Stomach (tissue), 9 donors: ENCODE results near the gene TENM4. TPM values are rescaled to one million over a fixed set of nuclear protein-coding genes. Genes with fewer than 3 reads are reported as not detected.

Source experiments
- DNase-seq, 2 donors: peaks; one replicate each; pipeline versions ENCODE4 v3.0.0 to v3.0.0-alpha.2; 2013 to 2019
- H3K27ac ChIP-seq, 5 donors: fragments of 200-600 bp in 4 of 5; sonication (generic) in 4 of 5; one replicate each; pipeline ENCODE4 v1.5.1; 2013 to 2019; ENCODE audit warnings: mild to moderate bottlenecking in 1 of 5, moderate library complexity in 1 of 5
- H3K27me3 ChIP-seq, 3 donors: fragments of 200-600 bp; sonication (generic); one replicate each; pipeline ENCODE4 v1.5.1; 2017 to 2019; ENCODE audit warnings: mixed run types in 1 of 3
- H3K36me3 ChIP-seq, 4 donors: fragments of 200-600 bp; sonication (generic); 1 replicate in 3 of 4; 2 replicates in 1 of 4; pipeline ENCODE4 v1.5.1; 2016 to 2019
- H3K4me1 ChIP-seq, 4 donors: fragments of 200-600 bp; sonication (generic); one replicate each; pipeline ENCODE4 v1.5.1; 2016 to 2019
- H3K4me3 ChIP-seq, 4 donors: fragments of 200-600 bp; sonication (generic) in 3 of 4; one replicate each; pipeline ENCODE4 v1.5.1; 2016 to 2019; ENCODE audit warnings: mild to moderate bottlenecking in 1 of 4
- H3K9me3 ChIP-seq, 4 donors: fragments of 200-600 bp; sonication (generic); one replicate each; pipeline ENCODE4 v1.5.1; 2016 to 2019
- CTCF ChIP-seq, 7 experiments: fragments of 450-650 bp in 4 of 7; fragments of 200-600 bp in 3 of 7; sonication (generic) in 3 of 7; IDR thresholded peaks; one replicate each; pipeline ENCODE4 v1.5.1; 2016 to 2019; ENCODE audit warnings: antibody characterized with exemption in 7 of 7, control low read depth in 2 of 7, mild to moderate bottlenecking in 1 of 7
- EP300 ChIP-seq: sonication (generic); formaldehyde crosslinking; IDR thresholded peaks from one replicate; pipeline ENCODE4 v1.6.1; 2017; ENCODE audit warnings: antibody characterized with exemption
- POLR2A ChIP-seq, 4 donors: fragments of 450-650 bp; IDR thresholded peaks; one replicate each; pipeline ENCODE4 v1.6.1; 2016; ENCODE audit warnings: antibody characterized with exemption in 4 of 4, control low read depth in 2 of 4, mild to moderate bottlenecking in 1 of 4, moderate library complexity in 1 of 4
- POLR2AphosphoS5 ChIP-seq, 3 donors: sonication (generic); formaldehyde crosslinking; IDR thresholded peaks; one replicate each; pipeline ENCODE4 v1.6.1; 2016; ENCODE audit warnings: antibody characterized with exemption in 3 of 3
- WGBS, 5 donors: extraction: QIAGEN DNeasy Blood & Tissue Kit in 3 of 5; methylation state at CpG; one replicate each; pipeline versions ENCODE4 v1.1.5 to v1.1.7; 2013 to 2018; 5-methylcytosine and 5-hydroxymethylcytosine counted together
- intact Hi-C: fragments of 100-400 bp; cut with DNase I; formaldehyde crosslinking; loops from one replicate; pipeline ENCODE4 v1.15.1; 2023; ENCODE audit warnings: low total_unique reads
- polyA plus RNA-seq, 3 donors: library from polyadenylated mRNA; stranded (reverse); fragments of 200-250 nt; gene quantifications; one replicate each; pipeline ENCODE4 v1.2.3, GENCODE V29; 2013
- total RNA-seq, 5 donors: library from RNA; depleted of rRNA; stranded (reverse); fragments of >200 nt; gene quantifications; one replicate each; pipeline versions ENCODE4 v1.1.0 to v1.2.3, GENCODE V29; 2014 to 2016
- donor health status: healthy with polysubstance abuse.
- donor health status: Bipolar disorder and iron deficiency.
- donor health status: healthy.

The TENM4 gene
- total and polyA plus RNA-seq, 8 donors, result 0.06 to 13.2 (median 0.87) TPM; not detected in 1

GRCh38 chr11:78952890-78953289, 487.9 kb downstream of the TENM4 start:
- Histone ChIP-seq H3K4me1 (no peaks in the 10 kb centered on the region), H3K9me3 (no peaks in the 10 kb centered on the region), H3K27ac (no peak overlapping the region), H3K36me3 (no peaks in the 10 kb centered on the region), H3K4me3 (no peak overlapping the region), H3K27me3 (peaks cover 0 to 3% (median 0%) of the 10 kb centered on the region in 3 donors)
- DNase-seq, result peak in 1 of 2 donors; percentile 28
- intact Hi-C loops, result no loop called here
- no peak for TF ChIP-seq POLR2A (IDR thresholded peaks at IDR 0.05)
- TF ChIP-seq POLR2AphosphoS5 (IDR thresholded peaks at IDR 0.05), result no peak
- TF ChIP-seq EP300, result no peak
- no peak for TF ChIP-seq CTCF (IDR thresholded peaks at IDR 0.05)
- WGBS, 5 donors, result 60 to 74% (median 67%) methylated on average over 4 of the region's 4 CpGs

GRCh38 chr11:78952175-78952574, 488.7 kb downstream of the TENM4 start:
- no peaks in the 10 kb centered on the region for H3K4me1 ChIP-seq
- TF ChIP-seq CTCF (IDR thresholded peaks at IDR 0.05) (no peak), POLR2A (IDR thresholded peaks at IDR 0.05) (no peak), POLR2AphosphoS5 (IDR thresholded peaks at IDR 0.05) (no peak), EP300 (no peak)
- no peaks in the 10 kb centered on the region for H3K36me3 ChIP-seq
- no peak overlapping the region for H3K27ac ChIP-seq
- no peak for DNase-seq
- peaks cover 0 to 3% (median 0%) of the 10 kb centered on the region in 3 donors for H3K27me3 ChIP-seq
- WGBS, 5 donors, result 69 to 81% (median 80%) methylated on average over 7 of the region's 7 CpGs
- H3K9me3 ChIP-seq, result no peaks in the 10 kb centered on the region
- intact Hi-C loops, result no loop called here
- H3K4me3 ChIP-seq, result no peak overlapping the region

- WGBS, 5 donors, result 78 to 97% (median 83%) methylated on average over 6 of the region's 6 CpGs
- intact Hi-C loops, result no loop called here
- no peaks in the 10 kb centered on the region for H3K9me3 ChIP-seq
Measured at GRCh38 chr11:78949976-78950690, 490.7 kb downstream of the TENM4 start.

More at GRCh38 chr11:78949976-78950690, 490.7 kb downstream of the TENM4 start:
- DNase-seq, result no peak
- Histone ChIP-seq H3K27me3 (peaks cover 0 to 3% (median 0%) of the 10 kb centered on the region in 3 donors), H3K4me1 (no peaks in the 10 kb centered on the region), H3K4me3 (no peak overlapping the region), H3K27ac (no peak overlapping the region), H3K36me3 (no peaks in the 10 kb centered on the region)
- TF ChIP-seq POLR2AphosphoS5 (IDR thresholded peaks at IDR 0.05), result no peak
- no peak for TF ChIP-seq EP300
- no peak for TF ChIP-seq CTCF (IDR thresholded peaks at IDR 0.05)
- TF ChIP-seq POLR2A (IDR thresholded peaks at IDR 0.05), result no peak
